HepG2 (cell line): Measurements from ENCODE around the gene DTYMK. TPM values are rescaled to one million over a fixed set of nuclear protein-coding genes. Genes with fewer than 3 reads are reported as not detected.
A peak's percentile ranks its signal among the peaks of the same experiment; 100 is the strongest.

Source experiments
- CHCHD3 ChIP-seq: sonication (generic); formaldehyde crosslinking; IDR thresholded peaks from 2 replicates; pipeline ENCODE4 v1.8.0; 2022; ENCODE audit warnings: mild to moderate bottlenecking, missing genetic modification reagents, moderate library complexity
- HOXA7 ChIP-seq: sonication (generic); formaldehyde crosslinking; IDR thresholded peaks from 2 replicates; pipeline ENCODE4 v1.8.1; 2022; ENCODE audit warnings: mild to moderate bottlenecking, missing genetic modification reagents, moderate library complexity
- HOXA9 ChIP-seq: sonication (generic); formaldehyde crosslinking; IDR thresholded peaks from 2 replicates; pipeline ENCODE4 v1.8.1; 2022; ENCODE audit warnings: missing genetic modification reagents, mild to moderate bottlenecking, moderate library complexity, borderline replicate concordance
- KLF6 ChIP-seq: IDR thresholded peaks from 2 replicates; pipeline ENCODE4 v1.8.0; 2016; ENCODE audit warnings: missing biosample characterization, missing genetic modification reagents
- MTF2 ChIP-seq: sonication (generic); formaldehyde crosslinking; IDR thresholded peaks from 2 replicates; pipeline ENCODE4 v1.5.0; 2020; ENCODE audit warnings: missing genetic modification reagents, borderline replicate concordance
- MXD3 ChIP-seq: IDR thresholded peaks from 2 replicates; pipeline ENCODE4 v1.6.1; 2016; ENCODE audit warnings: mild to moderate bottlenecking, missing biosample characterization, missing genetic modification reagents
- NFE2L1 ChIP-seq: sonication (generic); formaldehyde crosslinking; IDR thresholded peaks from 2 replicates; pipeline ENCODE4 v1.4.0; 2020; ENCODE audit warnings: missing genetic modification reagents, mild to moderate bottlenecking, borderline replicate concordance
- YEATS4 ChIP-seq: sonication (generic); formaldehyde crosslinking; IDR thresholded peaks from 2 replicates; pipeline ENCODE4 v1.4.0; 2020; ENCODE audit warnings: missing genetic modification reagents, borderline replicate concordance
- YY1 ChIP-seq: IDR thresholded peaks from 2 replicates; pipeline ENCODE4 v1.6.1; 2011; ENCODE audit warnings: low read length, low read depth, moderate library complexity, mild to moderate bottlenecking; ENCODE audit not compliant: insufficient read depth, insufficient replicate concordance
- ZNF350 ChIP-seq: sonication (generic); formaldehyde crosslinking; IDR thresholded peaks from 2 replicates; pipeline ENCODE4 v1.4.0; 2020; ENCODE audit warnings: mild to moderate bottlenecking, low read depth, missing genetic modification reagents, borderline replicate concordance
- ZNF552 ChIP-seq: sonication (generic); formaldehyde crosslinking; IDR thresholded peaks from 2 replicates; pipeline ENCODE4 v1.9.0; 2022; ENCODE audit warnings: missing genetic modification reagents, mild to moderate bottlenecking, borderline replicate concordance
- ZNF782 ChIP-seq: sonication (generic); formaldehyde crosslinking; IDR thresholded peaks from 2 replicates; pipeline ENCODE4 v1.4.0; 2020; ENCODE audit warnings: missing genetic modification reagents, mild to moderate bottlenecking, borderline replicate concordance
- polyA plus RNA-seq, 8 experiments: library from polyadenylated mRNA; depleted of rRNA in 3 of 8; stranded (reverse) in 7 of 8; unstranded in 1 of 8; fragments of >200 nt; fragmentation: Illumina TruSeq in 4 of 8; extraction: Trizol in 4 of 8; gene quantifications; 2 replicates each; pipeline versions ENCODE4 v1.2.1 to v1.2.3, GENCODE V29; 2011 to 2016; ENCODE audit warnings: low read depth in 4 of 8, missing spikeins in 1 of 8, mixed read lengths in 1 of 8; ENCODE audit not compliant: insufficient read depth in 1 of 8
- total RNA-seq, 5 experiments: library from RNA; depleted of rRNA; stranded (reverse); fragments of >200 nt; fragmentation: Illumina TruSeq; extraction: Trizol; gene quantifications; 2 replicates each; pipeline ENCODE4 v1.2.3, GENCODE V29; 2016; ENCODE audit warnings: low read depth in 1 of 5
- TF ChIP-seq, protein P1 (sequence below): sonication (generic); formaldehyde crosslinking; IDR thresholded peaks from 2 replicates; pipeline ENCODE4 v1.5.0; 2020; ENCODE audit warnings: missing genetic modification reagents
- TF ChIP-seq, protein P2 (sequence below): sonication (generic); formaldehyde crosslinking; IDR thresholded peaks from 2 replicates; pipeline ENCODE4 v1.5.1; 2020; ENCODE audit warnings: mild to moderate bottlenecking, moderate library complexity, missing genetic modification reagents
- TF ChIP-seq, protein P3 (sequence below): sonication (generic); formaldehyde crosslinking; IDR thresholded peaks from 2 replicates; pipeline ENCODE4 v1.5.0; 2020; ENCODE audit warnings: missing genetic modification reagents, mild to moderate bottlenecking, borderline replicate concordance
- TF ChIP-seq, protein P4 (sequence below), 2 experiments: sonication (generic) in 1 of 2; formaldehyde crosslinking in 1 of 2; IDR thresholded peaks; 2 replicates each; pipeline versions ENCODE4 v1.6.1 to v1.9.0; 2014 to 2022; ENCODE audit warnings: antibody characterized with exemption in 1 of 2, borderline replicate concordance in 1 of 2, inconsistent platforms in 1 of 2, low read depth in 1 of 2, missing genetic modification reagents in 1 of 2

The DTYMK gene
- total and polyA plus RNA-seq, 2 of the 13 experiments (the other 11 are each of a cell fraction or from before 2014, with no cell fraction given), result 57.5 to 134 TPM

DNA sequence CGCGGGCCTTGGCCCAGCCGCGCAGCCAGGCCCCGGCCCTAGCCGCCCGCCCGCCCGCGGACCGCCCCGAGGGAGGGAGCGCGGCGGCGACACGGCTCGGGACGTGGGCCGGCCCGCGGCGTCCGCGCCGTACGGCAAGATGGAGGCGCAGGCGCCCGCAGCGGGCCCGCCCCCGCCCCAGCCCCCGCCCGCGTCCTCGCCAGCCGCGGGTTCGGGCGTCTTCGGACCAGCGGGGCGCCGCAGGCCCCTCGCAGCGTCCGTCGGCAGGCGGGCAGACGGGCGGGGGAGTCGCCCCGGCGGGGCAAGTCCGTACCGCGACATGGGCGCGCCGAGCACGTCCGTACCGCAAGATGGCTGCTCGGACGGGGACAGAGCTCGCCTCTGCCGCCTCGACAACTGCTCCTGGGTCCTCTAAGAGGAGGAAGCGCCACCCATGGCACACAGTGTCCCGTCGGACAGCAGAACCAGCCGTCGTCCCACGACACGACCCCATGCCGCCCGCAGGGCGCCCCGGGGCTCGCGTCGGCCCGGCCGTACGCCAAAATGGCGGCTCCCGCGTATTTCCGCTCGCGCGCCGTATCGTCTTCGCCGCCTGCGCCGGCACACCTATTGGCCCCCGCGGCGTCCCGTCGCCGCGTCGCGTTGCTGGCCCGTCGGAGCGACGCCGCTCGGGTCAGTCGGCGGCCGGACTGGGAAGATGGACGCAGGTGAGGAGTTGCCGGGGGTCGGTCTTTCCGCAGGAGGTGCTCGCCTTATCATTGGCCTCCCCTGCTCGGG lies 49.4 kb downstream of the DTYMK start, which contains the start of the genes ATG4B and THAP4 (continued):
- TF ChIP-seq KLF6 (peak; percentile 43; the same call in 1 of the 2 replicates), NFE2L1 (no peak), ZNF782 (peak; percentile 14; the same call in 1 of the 2 replicates), CHCHD3 (CRISPR knock-in tag) (no peak), MTF2 (CRISPR knock-in tag) (no peak), ZNF350 (CRISPR knock-in tag) (peak; percentile 61), ZNF552 (CRISPR knock-in tag) (peak; percentile 88; the same call in 1 of the 2 replicates), HOXA7 (CRISPR knock-in tag) (no peak), YEATS4 (peak; percentile 89; the same call in 1 of the 2 replicates), MXD3 (CRISPR knock-in tag) (peak; percentile 66; the same call in 1 of the 2 replicates), YY1 (peak; percentile 97), HOXA9 (CRISPR knock-in tag) (peak; percentile 65; the same call in 1 of the 2 replicates)
- TF ChIP-seq, protein P1, sequence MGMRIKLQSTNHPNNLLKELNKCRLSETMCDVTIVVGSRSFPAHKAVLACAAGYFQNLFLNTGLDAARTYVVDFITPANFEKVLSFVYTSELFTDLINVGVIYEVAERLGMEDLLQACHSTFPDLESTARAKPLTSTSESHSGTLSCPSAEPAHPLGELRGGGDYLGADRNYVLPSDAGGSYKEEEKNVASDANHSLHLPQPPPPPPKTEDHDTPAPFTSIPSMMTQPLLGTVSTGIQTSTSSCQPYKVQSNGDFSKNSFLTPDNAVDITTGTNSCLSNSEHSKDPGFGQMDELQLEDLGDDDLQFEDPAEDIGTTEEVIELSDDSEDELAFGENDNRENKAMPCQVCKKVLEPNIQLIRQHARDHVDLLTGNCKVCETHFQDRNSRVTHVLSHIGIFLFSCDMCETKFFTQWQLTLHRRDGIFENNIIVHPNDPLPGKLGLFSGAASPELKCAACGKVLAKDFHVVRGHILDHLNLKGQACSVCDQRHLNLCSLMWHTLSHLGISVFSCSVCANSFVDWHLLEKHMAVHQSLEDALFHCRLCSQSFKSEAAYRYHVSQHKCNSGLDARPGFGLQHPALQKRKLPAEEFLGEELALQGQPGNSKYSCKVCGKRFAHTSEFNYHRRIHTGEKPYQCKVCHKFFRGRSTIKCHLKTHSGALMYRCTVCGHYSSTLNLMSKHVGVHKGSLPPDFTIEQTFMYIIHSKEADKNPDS (CRISPR knock-in tag), result no peak
- TF ChIP-seq, protein P2, sequence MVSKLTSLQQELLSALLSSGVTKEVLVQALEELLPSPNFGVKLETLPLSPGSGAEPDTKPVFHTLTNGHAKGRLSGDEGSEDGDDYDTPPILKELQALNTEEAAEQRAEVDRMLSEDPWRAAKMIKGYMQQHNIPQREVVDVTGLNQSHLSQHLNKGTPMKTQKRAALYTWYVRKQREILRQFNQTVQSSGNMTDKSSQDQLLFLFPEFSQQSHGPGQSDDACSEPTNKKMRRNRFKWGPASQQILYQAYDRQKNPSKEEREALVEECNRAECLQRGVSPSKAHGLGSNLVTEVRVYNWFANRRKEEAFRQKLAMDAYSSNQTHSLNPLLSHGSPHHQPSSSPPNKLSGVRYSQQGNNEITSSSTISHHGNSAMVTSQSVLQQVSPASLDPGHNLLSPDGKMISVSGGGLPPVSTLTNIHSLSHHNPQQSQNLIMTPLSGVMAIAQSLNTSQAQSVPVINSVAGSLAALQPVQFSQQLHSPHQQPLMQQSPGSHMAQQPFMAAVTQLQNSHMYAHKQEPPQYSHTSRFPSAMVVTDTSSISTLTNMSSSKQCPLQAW, result peak; percentile 51; the same call in 1 of the 2 replicates
- TF ChIP-seq, protein P3, sequence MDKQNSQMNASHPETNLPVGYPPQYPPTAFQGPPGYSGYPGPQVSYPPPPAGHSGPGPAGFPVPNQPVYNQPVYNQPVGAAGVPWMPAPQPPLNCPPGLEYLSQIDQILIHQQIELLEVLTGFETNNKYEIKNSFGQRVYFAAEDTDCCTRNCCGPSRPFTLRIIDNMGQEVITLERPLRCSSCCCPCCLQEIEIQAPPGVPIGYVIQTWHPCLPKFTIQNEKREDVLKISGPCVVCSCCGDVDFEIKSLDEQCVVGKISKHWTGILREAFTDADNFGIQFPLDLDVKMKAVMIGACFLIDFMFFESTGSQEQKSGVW, result no peak
- TF ChIP-seq, protein P4, sequence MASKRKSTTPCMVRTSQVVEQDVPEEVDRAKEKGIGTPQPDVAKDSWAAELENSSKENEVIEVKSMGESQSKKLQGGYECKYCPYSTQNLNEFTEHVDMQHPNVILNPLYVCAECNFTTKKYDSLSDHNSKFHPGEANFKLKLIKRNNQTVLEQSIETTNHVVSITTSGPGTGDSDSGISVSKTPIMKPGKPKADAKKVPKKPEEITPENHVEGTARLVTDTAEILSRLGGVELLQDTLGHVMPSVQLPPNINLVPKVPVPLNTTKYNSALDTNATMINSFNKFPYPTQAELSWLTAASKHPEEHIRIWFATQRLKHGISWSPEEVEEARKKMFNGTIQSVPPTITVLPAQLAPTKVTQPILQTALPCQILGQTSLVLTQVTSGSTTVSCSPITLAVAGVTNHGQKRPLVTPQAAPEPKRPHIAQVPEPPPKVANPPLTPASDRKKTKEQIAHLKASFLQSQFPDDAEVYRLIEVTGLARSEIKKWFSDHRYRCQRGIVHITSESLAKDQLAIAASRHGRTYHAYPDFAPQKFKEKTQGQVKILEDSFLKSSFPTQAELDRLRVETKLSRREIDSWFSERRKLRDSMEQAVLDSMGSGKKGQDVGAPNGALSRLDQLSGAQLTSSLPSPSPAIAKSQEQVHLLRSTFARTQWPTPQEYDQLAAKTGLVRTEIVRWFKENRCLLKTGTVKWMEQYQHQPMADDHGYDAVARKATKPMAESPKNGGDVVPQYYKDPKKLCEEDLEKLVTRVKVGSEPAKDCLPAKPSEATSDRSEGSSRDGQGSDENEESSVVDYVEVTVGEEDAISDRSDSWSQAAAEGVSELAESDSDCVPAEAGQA (IDR thresholded peaks at IDR 0.05; ENCODE audit: low read depth), result peak; percentile 98
- TF ChIP-seq, protein P4 (CRISPR knock-in tag; IDR thresholded peaks at IDR 0.05; ENCODE audit: borderline replicate concordance), result no peak
